GM18909 (cell line): ENCODE measurements around the gene NDUFA7.
"Not testable (repeated sequence)": the region's sequence is repeated elsewhere in the genome, so short reads cannot be mapped to it uniquely, and the experiment has no call there.

ENCODE experiments used
- ATAC-seq: cut with Tn5 transposase; IDR thresholded peaks from one replicate; pipeline ENCODE4 v1.9.1; 2021; ENCODE audit warnings: mild to moderate bottlenecking; ENCODE audit not compliant: unreplicated experiment, poor library complexity

Gene NDUFA7

DNA sequence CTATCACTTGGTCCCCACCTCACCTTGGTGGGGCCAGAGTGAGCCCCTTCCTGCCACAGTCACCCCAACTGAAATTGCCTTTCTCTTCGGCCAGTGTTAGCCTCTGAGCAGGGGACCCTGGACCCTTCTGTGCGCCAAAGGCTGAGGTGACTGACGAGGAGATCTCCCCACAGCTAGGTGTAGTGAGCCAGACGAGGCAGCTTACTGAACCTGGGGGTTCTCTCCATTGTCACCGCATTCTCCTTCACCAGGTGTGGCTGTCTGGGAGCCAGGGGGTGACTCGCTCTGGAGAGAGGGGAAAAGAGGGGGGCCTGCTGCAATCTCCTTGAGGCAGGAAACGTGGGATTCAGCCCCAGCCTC lies 1.4 kb upstream of the NDUFA7 start:
- ATAC-seq, result no peak

DNA sequence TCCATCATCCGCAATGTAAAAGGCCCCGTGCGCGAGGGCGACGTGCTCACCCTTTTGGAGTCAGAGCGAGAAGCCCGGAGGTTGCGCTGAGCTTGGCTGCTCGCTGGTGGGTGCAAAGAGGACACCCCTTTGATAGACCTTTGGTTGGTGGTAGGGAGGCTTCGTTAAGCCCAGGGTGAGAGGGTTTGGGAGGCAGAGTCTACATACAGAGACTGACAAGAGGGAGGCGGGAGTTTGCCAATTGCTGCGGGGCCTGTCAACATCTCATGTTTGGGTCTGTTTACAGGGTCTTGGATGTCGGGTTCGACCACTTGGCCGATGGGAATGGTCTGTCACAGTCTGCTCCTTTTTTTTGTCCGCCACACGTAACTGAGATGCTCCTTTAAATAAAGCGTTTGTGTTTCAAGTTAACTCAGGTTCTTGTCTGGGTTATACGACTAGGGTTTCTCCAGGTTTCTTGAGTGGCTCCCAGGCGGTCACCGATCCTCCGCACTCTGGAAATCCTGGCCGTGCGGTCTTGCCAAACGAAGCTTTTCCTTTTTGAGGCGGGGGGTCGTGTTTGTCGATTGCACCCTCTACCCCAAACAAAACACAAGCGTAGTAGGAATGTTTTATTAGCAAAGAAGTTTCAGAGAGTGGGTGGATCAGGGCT lies 937 bp upstream of the NDUFA7 start:
- ATAC-seq, result no peak

DNA sequence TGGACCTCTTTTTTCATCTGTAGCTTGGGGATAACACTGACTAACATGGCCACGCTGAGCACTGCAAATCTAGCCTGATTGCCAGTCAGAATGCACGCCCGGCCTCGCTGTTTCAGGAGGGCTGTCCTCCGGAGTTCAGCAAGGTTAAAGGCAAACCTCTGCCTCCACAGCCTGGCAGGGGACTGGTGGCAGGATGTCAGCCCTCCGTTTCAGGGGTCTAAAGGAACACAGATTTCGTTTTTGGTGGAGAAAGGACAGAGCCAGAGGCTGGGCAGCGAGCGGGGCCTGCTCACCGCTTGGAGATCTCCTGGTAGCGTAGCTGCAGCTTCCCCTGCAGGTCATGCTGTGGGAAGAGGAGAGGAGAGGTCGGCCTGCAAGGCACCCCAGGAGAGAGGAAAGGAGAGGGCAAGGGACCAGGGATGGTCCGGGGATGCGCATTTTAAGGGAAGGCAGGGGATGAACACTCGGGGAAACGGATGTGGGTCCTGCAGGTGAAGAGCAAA lies 560 bp downstream of the NDUFA7 start:
- ATAC-seq, result peak; percentile 15

DNA sequence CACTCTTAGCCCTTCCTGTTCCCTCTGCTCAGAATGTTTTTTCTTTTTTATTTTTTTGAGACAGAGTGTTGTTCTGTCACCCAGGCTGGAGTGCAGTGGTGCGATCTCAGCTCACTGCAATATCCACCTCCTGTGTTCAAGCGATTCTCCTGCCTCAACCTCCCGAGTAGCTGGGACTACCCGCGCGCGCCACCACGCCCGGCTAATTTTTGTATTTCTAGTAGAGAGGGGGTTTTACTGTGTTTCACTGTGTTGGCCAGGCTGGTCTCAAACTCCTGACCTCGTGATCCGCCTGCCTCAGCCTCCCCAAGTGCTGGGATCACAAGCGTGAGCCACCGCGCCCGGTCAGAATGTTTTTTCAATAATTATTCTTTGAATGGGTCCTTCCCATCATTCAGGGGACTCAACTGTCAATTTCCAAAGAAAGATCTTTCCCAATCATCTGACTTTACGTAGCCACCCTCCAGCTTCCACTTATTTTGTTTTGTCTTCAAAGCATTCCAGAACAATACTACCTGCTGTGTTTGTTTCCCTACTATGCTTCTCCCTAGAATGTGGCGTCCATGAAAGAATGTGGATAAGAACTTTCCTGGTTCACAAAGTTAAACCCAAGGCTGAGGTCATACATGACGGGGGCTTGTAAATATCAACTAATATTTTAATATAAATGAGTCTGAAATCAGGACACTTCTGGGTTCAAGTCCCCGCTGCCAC lies 1.2 kb downstream of the NDUFA7 start:
- ATAC-seq, result no peak

DNA sequence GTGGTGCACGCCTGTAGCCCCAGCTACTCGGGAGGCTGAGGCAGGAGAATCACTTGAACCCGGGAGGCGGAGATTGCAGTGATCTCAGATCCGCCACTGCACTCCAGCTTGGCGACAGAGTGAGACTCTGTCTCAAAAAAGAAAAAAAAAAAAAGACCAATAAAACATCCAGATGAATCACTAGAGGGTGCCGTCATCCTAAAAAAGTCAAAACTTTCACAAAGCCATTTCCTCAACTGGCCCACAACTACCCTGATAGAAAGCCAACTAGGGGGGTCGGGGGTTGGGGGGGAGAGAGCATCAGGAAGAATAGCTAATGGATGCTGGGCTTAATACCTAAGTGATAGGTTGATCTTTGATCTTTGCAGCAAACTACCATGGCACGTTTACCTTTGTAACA lies 2.3 kb downstream of the NDUFA7 start:
- ATAC-seq, result not testable (repeated sequence)

DNA sequence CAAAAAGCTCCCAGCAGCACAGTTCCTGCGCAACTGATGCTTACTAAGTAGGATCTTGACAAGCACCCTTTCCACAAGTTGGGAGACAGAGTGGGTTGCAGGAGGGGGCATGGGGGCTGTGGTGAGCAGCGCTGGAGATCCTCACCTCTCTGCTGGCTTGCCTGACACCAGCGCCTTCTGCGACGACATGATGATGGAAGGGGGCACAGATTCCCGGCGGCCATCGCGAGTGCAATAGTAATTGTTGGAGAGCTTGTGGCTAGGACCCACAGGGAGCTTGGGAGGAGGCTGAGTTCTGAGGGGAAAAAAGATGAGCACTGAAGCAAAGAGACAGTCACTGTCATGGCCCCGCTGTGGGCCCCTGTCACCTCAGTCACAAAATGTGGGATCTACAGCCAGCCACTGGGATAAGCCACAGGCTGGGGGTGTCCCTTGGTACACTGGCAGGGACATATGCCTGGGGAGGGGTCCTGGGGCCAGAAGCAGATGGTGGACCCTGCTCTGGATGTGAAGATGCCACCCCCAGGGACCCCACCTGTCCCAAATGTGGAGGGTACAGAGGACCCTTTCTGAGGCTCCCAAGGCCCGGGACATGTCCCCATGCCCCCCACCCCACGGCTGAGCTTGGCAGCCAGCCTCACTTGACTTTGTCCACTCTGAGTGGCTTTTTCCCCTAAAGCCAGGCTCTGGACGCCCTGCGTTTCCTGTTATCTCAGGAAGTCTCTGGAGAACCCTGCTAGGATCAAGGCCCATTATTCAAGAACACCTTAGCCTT lies 4.6 kb downstream of the NDUFA7 start:
- no peak for ATAC-seq

DNA sequence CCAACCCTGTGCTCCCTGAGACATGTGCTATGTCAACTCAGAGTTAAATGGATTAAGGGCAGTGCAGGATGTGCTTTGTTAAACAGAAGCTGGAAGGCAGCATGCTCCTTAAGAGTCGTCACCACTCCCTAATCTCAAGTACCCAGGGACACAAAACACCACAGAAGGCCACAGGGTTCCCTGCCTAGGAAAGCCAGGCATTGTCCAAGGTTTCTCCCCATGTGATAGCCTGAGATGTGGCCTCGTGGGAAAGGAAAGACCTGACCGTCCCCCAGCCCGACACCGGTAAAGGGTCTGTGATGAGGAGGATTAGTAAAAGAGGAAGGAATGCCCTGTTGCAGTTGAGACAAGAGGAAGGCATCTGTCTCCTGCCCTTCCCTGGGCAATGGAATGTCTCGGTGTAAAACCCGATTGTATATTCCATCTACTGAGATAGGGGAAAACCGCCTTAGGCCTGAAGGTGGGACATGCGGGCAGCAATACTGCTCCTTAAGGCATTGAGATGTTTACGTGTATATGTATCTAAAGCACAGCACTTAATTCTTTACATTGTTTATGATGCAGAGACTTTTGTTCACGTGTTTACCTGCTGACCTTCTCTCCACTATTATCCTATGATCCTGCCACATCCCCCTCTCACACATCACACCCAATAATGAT lies 6.1 kb downstream of the NDUFA7 start:
- not testable (repeated sequence) for ATAC-seq

DNA sequence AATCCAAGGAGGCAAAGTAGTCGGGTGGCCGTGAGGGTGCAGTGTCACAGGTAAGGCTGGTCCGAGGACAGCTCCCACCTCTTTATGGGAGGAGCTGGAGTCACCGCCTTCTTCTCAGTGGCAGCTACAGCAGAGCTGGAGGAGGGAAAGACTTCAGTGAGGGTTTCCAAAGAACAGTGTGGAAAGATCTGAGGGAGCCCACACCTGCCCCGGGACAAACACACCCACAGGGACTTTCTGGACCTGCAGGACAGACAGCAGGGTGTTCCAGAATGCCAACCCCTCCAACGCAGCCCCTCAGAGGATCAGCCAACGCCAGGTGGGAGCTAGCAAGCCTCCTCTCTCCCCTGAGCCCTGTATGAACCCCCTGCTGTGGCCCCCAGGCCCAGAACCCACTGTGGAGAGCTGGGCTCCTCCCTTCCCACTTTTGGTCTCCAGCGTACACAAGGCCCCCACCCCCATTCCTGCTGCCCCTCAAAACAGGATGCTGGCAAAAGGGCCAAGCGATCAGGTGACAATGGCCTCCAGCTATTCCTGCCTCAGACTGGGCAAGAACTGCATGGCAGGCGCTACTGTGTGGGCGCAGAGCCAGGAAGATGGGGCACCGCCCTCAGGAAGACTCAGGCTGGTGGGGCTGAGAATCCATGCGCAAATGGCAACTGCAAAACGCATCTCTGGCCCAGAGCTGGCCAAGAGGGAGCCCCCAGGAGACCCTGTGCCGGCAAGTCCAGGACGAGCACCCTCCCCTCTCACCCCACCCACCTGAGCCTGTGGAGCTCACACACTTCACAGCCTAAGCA lies 9.5 kb downstream of the NDUFA7 start:
- no peak for ATAC-seq

DNA sequence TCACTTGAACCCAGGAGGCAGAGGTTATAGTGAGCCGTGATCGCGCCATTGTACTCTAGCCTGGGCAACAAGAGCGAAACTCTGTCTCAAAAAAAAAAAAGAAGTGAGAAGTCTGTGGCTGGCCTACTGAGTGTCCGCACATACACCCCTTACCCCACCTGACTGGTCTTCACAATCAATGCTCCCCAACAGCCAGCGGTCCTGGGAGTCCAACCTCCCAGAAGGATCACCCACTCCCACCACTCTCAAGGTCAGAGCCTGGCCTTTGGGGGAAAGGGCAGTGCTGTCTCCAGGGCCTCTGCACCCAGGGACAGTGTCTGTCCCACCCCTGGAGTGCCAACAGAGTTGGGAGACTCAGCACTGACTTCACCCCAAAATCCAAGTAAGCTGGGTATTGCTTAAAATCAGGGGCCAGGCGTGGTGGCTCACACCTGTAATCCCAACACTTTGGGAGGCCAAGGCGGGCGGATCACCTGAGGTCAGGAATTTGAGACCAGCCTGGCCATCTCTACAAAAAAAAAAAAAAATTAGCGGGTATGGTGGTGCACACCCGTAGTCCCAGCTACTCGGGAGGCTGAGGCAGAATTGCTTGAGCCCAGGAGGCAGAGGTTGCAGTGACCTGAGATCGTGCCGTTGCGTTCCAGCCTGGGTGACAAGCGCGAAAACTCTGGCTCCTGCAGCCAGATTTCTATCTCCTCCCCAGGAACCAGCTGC lies 10.7 kb downstream of the NDUFA7 start:
- no peak for ATAC-seq

DNA sequence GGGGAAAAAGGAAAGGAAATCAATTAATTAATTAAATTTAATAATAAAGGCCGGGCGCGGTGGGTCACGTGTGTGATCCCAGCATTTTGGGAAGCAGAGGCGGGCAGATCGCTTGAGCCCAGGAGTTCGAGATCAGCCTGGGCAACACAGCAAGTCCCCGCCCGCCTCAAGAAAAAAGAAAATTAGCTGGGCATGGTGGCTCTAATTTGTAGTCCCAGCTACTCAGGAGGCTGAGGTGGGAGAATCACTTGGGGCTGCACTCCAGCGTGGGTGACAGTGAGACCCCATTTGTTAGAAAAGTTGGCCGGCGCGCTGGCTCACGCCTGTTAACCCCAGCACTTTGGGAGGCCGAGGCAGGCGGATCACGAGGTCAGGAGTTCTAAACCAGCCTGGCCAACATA lies 12.3 kb downstream of the NDUFA7 start:
- no peak for ATAC-seq

DNA sequence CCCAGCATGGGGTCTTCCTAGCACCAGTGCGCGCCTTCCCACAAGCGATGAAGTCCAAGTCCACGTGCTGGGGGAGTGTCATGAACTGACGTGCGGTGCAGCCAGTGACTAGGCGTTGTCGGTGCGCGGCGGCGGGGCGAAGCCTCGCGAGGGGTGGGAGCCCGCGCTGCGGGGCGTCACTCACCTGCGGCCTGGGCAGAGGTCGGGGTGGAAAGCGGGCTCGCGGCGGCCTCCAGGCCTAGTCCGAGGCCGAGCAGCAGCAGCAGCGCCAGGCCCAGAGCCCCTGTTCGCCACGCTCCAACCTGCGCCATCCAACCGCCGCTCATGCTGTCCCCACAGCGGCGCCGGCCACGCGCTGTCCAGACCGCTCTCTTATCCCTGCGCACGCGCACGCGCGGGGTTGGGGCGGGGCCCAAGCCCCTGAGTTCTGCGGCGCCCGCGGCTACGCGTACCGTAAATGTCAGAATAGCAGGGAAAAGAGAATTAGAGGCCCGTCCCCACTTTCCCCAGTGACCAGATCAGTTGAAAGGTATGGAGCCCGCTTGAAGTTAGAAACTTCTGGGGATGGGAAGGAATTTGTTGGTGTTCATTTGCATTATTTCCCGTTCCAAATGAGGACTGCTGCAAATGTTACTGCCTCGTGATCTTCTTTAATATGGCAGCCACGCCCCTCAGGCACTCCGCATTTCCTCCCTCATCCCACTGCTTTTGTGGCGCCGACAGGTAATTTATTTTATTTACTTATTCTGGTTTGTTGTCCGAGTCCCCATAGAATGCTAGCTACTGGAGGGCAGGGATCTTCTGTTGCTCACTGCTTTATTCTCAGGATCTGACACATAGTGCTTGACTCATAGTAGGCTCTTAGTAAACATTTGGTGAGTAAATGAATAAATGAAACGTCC lies 13.0 kb downstream of the NDUFA7 start, which contains the start of gene CD320:
Gene CD320, minus strand, starts transcription at position 394 of the 902 bp plus-strand sequence. Its CDS starts 68 bp downstream, at position 326.
- peak; percentile 78 for ATAC-seq

DNA sequence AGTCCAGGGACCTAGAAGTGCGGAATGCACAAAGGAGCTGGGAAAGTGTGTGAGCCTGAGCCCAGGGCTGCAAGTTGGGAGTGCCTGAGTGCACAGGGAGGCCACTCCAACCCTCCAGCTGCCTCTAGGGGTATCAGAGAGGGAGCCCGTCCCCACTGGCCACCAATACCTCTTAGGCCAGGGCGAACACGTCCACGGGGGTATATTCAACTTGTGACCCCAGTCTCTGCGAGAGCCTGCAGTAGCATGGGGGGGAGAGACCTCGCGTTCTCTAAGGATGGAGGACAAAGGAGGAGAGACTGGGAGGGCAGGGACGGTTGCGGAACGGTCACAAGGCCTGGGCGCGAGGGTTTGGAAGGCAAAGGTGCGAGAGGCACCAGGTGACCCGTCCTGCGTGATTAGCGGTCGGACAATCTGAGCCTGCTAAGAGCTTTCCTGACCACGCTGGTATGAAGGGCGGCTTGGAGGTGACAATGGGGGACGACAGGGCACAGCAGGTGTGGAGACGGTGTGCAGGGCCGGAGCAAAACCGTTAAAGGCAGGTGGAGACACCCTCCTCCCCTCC lies 13.7 kb downstream of the NDUFA7 start:
- no peak for ATAC-seq

DNA sequence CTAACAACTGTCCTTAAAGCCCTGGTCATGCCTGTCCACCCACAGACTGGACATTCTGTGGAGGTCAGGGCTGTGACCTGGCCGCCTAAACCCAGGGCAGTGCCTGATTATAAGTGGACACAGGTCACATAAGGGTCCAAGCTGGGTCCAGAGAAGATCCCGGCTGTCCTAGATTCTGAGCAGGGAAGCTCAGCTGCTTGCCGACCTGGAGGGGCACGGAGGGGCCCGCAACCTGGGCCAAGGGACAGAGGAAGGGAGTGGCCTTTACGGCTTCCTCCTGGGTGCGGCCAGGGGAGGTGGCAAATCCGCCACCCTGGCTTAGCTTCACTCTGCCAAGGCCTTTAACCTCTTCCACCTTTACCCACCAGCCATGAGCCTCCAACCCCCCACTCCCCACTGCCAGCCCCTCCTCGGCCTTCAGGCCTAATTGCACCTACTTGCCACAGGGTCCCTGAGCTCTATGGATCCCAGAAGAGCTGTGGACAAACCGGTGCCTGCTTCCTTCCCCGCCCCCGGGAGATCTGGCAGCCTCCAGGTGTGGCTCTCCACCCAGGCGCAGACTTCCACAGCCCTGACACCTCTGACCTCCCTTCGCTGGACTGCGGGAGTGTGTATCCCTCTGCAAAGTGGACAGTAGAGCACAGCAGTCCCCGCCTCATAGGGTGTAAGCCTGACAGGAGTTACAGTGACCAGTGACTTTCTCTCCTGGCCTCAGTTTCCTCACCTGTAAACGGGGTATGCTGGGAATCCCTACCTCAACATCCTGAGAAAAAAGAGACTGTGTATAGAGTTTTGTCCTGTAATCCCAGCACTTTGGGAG lies 14.7 kb downstream of the NDUFA7 start:
- ATAC-seq, result no peak

DNA sequence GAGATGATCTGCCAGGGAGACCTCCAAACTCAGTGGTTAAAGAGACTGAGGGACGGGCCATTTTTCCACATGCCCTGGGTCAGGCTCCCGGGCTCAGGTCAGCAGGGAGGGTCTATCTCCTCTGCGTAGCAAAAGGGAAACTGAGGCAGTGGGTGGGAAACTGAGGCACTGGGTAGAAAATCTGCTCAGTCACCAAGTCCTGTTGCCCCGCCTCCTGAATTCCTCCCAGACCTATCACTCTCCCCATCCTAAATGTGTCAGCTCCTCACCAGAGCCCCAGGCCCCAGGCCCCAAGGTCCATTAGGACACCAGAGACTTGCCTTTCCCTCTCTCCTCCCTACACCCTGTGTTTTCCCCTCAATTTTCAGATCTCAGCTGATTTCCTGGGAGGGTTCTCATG lies 15.4 kb downstream of the NDUFA7 start:
- no peak for ATAC-seq

DNA sequence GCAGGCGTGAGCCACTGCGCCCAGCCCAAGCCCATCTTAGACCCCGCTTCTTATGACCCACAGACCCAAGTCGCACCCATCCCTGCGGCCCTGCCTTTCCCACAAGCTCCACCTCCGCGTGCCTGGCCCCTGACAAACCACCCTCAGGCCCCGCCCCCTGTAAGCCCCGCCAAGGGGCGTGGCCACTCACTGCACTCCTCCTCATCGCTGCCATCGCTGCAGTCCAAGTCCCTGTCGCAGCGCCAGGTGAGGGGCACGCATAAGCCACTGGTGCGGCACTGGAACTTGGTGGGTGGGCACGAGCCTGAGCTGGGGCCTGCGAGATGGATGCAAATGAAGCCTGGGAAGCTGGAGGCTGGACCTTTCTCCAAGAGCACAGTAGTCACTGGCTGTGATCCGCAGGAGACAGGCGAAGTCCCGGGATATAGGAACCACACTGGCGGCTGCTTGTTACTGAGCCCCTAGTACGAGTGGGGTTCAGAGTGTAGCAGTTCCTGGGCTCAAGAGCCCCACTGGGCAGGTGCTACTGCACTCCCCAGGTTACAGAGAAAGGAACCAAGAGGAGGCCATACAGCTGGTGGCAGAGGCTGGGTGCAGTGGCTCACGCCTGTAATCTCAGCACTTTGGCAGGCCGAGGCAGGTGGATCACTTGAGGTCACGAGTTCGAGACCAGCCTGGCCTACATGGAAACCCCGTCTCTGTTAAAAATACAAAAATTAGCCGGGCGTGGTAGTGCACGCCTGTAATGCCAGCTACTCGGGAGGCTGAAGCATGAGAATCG lies 16.1 kb downstream of the NDUFA7 start:
- no peak for ATAC-seq

DNA sequence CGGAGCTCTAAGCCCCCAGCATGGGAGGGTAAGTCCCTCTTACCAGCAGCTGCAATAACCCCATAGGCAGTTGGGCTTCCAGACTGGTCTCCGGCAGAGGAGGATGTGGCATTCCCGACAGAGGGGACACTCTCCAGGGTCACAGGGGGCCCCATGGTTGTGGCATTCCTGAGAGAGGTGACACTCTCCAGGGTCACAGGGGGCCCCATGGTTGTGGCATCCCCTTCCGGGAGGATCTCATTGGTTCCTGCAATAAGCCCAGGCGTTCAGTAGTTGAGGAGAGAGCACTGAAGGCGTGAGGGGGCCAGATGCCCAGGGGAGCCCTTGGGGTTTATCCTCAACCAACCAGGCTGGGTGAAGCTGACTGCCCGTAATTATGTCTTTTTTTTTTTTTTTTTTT lies 18.4 kb downstream of the NDUFA7 start:
- no peak for ATAC-seq
